Cardiac muscle cell (in vitro differentiated cells and primary cell): Measurements from ENCODE around the gene PLCH2. TPM values are rescaled to one million over a fixed set of nuclear protein-coding genes. Genes with fewer than 3 reads are reported as not detected.

Source experiments
- DNase-seq, 2 donors: peaks; one replicate each; pipeline versions ENCODE4 v3.0.0 to v3.0.0-alpha.2; 2010 to 2017; ENCODE audit warnings: low read depth in 1 of 2, low spot score in 1 of 2
- H3K27ac ChIP-seq: fragments of 200-600 bp; sonication (generic); 2 replicates; pipeline ENCODE4 v1.5.1; 2016
- H3K27me3 ChIP-seq: fragments of 200-600 bp; sonication (generic); 2 replicates; pipeline ENCODE4 v1.6.0; 2016; ENCODE audit warnings: control low read depth
- H3K36me3 ChIP-seq: fragments of 200-600 bp; sonication (generic); 2 replicates; pipeline ENCODE4 v1.5.1; 2016; ENCODE audit warnings: control low read depth
- H3K4me1 ChIP-seq: fragments of 200-600 bp; sonication (generic); 2 replicates; pipeline ENCODE4 v1.8.1; 2017; ENCODE audit warnings: low read depth, mild to moderate bottlenecking, mixed run types
- H3K4me3 ChIP-seq: fragments of 200-600 bp; sonication (generic); 2 replicates; pipeline ENCODE4 v1.5.1; 2016; ENCODE audit warnings: mild to moderate bottlenecking
- H3K9me3 ChIP-seq: fragments of 200-600 bp; sonication (generic); 2 replicates; pipeline ENCODE4 v1.5.1; 2017; ENCODE audit warnings: low read depth, mild to moderate bottlenecking, control low read depth
- polyA plus RNA-seq: library from polyadenylated mRNA; unstranded; fragments of >200 nt; fragmentation: Nextera tagmentation; extraction: Ambion mirVana; gene quantifications from 2 replicates; pipeline ENCODE4 v1.2.1, GENCODE V29; 2016
- total RNA-seq: library from RNA; depleted of rRNA; stranded (reverse); fragments of >200 nt; gene quantifications from 2 replicates; pipeline ENCODE4 v1.2.3, GENCODE V29; 2016
- TF ChIP-seq, protein P1 (sequence below): IDR thresholded peaks from 2 replicates; pipeline ENCODE4 v1.5.1; 2012; ENCODE audit warnings: low read depth, mild to moderate bottlenecking, low read length

Gene PLCH2
- total and polyA plus RNA-seq, 2 experiments from 2014 or later, result 0.33 to 0.44 TPM

DNA sequence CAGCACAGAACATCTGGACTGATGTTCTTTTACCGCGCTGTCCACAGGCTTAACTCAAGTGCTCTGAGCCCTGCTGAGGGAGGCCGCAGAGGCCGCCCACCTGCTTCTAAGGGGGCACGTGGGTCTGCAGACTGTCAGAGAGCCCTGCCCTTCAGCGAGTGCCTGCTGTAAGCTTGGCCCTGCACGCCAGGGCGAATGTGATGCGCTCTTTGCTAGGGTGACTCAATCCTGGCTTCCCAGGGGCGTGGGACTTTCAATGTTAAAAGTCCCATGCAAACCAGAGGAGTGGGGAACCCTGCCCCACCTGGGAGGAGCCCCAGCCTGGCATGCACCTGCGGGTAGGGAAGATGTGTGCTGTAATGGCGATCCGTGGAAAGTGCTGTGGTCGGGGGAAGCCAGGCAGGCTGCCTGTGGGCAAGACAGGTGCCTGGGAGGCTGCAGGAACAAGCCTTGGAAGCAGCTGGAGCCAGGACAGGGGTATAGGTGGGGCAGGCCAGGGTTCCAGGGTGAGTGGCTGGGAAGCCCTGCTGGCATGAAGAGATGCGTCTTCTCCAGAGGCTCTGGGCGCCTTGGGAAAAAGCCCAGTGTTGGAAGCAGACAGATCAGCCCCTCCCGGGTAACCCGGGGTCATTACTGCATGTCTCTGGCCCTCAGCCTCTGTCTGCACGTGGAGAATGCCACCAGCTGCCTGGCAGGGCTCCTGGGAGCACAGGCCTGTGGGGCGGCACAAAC lies 50.9 kb downstream of the PLCH2 start:
- DNase-seq, result peak; percentile 27 to 72
- Histone ChIP-seq H3K27me3 (peaks cover 50% of the 10 kb centered on the region), H3K9me3 (no peaks in the 10 kb centered on the region), H3K36me3 (no peaks in the 10 kb centered on the region), H3K4me1 (peaks cover 22% of the 10 kb centered on the region), H3K4me3 (peak overlapping the region; percentile 91), H3K27ac (no peak overlapping the region)
- TF ChIP-seq, protein P1, sequence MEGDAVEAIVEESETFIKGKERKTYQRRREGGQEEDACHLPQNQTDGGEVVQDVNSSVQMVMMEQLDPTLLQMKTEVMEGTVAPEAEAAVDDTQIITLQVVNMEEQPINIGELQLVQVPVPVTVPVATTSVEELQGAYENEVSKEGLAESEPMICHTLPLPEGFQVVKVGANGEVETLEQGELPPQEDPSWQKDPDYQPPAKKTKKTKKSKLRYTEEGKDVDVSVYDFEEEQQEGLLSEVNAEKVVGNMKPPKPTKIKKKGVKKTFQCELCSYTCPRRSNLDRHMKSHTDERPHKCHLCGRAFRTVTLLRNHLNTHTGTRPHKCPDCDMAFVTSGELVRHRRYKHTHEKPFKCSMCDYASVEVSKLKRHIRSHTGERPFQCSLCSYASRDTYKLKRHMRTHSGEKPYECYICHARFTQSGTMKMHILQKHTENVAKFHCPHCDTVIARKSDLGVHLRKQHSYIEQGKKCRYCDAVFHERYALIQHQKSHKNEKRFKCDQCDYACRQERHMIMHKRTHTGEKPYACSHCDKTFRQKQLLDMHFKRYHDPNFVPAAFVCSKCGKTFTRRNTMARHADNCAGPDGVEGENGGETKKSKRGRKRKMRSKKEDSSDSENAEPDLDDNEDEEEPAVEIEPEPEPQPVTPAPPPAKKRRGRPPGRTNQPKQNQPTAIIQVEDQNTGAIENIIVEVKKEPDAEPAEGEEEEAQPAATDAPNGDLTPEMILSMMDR, result no peak

DNA sequence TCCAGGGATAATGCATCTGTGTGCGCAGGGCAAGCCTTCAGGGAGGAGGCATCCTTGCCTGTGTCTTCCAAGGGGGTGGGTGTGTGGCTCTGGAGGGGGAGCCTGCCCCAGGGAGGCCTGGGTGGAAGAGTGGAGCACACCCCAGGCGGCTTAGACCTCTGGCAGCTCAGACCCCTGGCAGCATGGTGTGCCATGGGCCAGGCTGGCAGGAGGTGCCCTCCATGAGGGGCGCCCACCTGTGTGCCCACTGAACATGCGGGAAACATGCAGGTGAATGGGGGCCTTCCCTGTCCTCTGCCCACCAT lies 51.4 kb downstream of the PLCH2 start:
- Histone ChIP-seq H3K4me1 (peaks cover 18% of the 10 kb centered on the region), H3K4me3 (no peak overlapping the region), H3K9me3 (no peaks in the 10 kb centered on the region), H3K27ac (no peak overlapping the region), H3K27me3 (peaks cover 56% of the 10 kb centered on the region), H3K36me3 (no peaks in the 10 kb centered on the region)
- no peak for DNase-seq
- TF ChIP-seq, protein P1, result no peak

DNA sequence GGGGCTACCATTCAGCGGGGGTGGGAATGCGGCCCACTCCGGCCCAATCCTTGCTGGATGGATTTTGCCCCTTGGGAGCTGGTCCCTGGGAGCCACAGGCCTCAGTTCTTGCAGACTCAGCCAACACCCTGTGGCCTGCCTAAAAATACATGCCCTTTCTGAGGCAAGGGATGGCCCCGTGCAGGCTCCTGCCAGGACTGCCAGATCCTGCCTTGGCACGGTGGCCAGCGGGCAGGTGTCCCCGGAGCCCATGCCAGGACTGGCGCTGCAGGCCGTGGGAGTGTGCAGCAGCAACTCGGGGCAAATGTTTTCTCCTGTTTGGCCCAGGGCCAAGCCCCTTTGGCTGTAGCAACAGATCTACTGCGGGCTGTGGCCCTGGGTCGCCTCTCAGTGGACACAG lies 51.9 kb downstream of the PLCH2 start:
- no peak overlapping the region for H3K4me3 ChIP-seq
- no peaks in the 10 kb centered on the region for H3K9me3 ChIP-seq
- DNase-seq, result no peak
- TF ChIP-seq, protein P1, result no peak
- H3K27me3 ChIP-seq, result peaks cover 61% of the 10 kb centered on the region
- peaks cover 18% of the 10 kb centered on the region for H3K4me1 ChIP-seq
- no peak overlapping the region for H3K27ac ChIP-seq
- H3K36me3 ChIP-seq, result no peaks in the 10 kb centered on the region

DNA sequence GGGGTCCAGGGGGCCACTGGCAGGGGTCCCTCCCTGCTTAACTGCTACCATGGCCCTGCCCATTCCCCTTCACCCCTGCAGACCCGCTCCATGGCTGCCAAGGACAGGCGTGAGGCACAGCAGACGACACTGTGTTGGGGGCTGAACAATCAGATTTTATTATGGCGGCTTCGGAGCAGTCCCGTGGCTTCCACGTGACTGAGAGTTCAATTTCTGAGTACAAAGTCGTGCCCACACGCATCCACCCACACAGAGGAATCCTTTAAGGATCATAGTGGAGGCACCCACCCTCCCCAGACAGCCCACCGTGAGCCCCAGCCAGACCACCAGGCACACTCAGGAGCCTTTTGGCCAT lies 52.5 kb downstream of the PLCH2 start:
- Histone ChIP-seq H3K9me3 (no peaks in the 10 kb centered on the region), H3K27ac (no peak overlapping the region), H3K27me3 (peaks cover 66% of the 10 kb centered on the region), H3K4me3 (no peak overlapping the region), H3K4me1 (peaks cover 18% of the 10 kb centered on the region), H3K36me3 (no peaks in the 10 kb centered on the region)
- TF ChIP-seq, protein P1, result no peak
- no peak for DNase-seq

DNA sequence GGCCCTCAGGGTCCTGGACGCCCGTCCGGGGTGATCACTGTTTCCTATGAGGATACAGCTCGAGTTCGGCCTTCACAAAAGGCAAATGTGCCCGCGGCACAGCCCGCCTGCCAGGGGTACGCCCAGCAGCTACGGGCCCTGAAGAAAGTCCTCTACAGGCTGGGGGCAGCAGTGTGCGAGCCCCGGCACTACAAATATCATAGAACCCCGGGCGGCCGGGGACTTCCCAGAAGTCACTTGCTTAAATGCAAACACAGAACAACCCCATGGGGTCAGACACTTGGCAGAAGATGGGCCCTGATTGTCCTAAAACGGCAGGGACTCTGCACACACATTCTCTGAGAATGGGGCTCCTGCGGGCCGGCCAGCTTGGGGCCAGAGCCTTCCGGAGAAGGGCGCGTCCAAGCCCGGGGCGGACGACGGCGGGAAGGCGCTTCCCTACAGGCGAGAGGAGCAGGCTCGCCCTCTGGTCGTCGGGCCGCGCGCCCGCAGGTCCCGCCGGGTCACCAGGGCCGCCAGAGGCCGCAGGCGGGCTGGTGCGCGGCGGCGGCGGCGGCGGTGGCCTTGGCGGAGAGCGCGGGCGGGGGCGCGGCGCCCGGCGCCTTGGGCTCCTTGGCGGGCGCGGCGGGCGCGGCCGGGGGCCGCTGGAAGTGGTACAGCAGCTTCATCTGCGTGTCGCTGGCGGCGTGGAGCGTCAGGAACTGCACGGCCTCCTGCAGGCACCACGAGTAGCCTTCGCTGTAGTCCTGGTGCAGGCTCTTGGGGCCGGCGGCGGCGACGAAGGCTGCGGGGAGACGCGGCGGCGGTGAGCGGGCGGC lies 53.1 kb downstream of the PLCH2 start:
- peak in 1 of 2 donors; percentile 73 for DNase-seq
- H3K9me3 ChIP-seq, result no peaks in the 10 kb centered on the region
- TF ChIP-seq, protein P1, result no peak
- no peak overlapping the region for H3K27ac ChIP-seq
- no peaks in the 10 kb centered on the region for H3K36me3 ChIP-seq
- H3K4me1 ChIP-seq, result peaks cover 13% of the 10 kb centered on the region
- peak overlapping the region; percentile 20 for H3K4me3 ChIP-seq
- H3K27me3 ChIP-seq, result peaks cover 72% of the 10 kb centered on the region
